ENCODE data around the gene GCC2.
"Not testable (repeated sequence)": the region's sequence is repeated elsewhere in the genome, so short reads cannot be mapped to it uniquely, and the experiment has no call there.

GCC2 gene

GRCh38 chr2:108418416-108418815, 30.6 kb upstream of the GCC2 start:
- TF ChIP-seq, protein P1, sequence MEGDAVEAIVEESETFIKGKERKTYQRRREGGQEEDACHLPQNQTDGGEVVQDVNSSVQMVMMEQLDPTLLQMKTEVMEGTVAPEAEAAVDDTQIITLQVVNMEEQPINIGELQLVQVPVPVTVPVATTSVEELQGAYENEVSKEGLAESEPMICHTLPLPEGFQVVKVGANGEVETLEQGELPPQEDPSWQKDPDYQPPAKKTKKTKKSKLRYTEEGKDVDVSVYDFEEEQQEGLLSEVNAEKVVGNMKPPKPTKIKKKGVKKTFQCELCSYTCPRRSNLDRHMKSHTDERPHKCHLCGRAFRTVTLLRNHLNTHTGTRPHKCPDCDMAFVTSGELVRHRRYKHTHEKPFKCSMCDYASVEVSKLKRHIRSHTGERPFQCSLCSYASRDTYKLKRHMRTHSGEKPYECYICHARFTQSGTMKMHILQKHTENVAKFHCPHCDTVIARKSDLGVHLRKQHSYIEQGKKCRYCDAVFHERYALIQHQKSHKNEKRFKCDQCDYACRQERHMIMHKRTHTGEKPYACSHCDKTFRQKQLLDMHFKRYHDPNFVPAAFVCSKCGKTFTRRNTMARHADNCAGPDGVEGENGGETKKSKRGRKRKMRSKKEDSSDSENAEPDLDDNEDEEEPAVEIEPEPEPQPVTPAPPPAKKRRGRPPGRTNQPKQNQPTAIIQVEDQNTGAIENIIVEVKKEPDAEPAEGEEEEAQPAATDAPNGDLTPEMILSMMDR (IDR thresholded peaks at IDR 0.05; ENCODE audit: low read depth, low read length, missing control alignments): no peak
- no peak for DNase-seq (ENCODE audit: low read depth)
- H3K4me3 ChIP-seq (ENCODE audit: low read depth, low read length): no peak overlapping the region
- in situ Hi-C loops (cut with HindIII; ENCODE audit: low sequenced_read_pairs): no loop called here

DNA sequence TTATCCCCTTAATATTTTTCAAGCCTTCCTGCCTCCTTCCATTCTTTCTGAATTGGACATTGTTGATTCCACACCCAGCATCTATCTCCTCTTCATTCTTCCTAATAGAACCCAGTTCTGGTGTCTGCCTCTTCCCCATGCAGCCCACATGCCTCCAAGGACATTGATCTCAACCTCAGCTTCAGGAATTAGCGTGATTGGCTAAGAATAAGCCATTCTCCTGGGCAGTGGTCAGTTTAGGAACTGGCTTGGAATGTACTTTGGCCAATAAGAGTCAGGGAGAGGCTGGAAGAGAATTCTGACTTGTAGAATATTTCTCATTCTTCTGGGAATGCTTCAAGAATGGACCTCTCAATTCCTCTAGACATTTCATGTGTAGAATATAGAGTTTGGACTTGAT, 25.9 kb upstream of the GCC2 start:
- TF ChIP-seq, protein P1 (IDR thresholded peaks at IDR 0.05; ENCODE audit: low read depth, low read length, missing control alignments): no peak
- in situ Hi-C loops (cut with HindIII; ENCODE audit: low sequenced_read_pairs): no loop called here
- DNase-seq (ENCODE audit: low read depth): no peak
- no peak overlapping the region for H3K4me3 ChIP-seq (ENCODE audit: low read depth, low read length)

GRCh38 chr2:108423502-108424251, 25.3 kb upstream of the GCC2 start:
- no peak for DNase-seq (ENCODE audit: low read depth)
- TF ChIP-seq, protein P1 (IDR thresholded peaks at IDR 0.05; ENCODE audit: low read depth, low read length, missing control alignments): no peak
- no peak overlapping the region for H3K4me3 ChIP-seq (ENCODE audit: low read depth, low read length)
- in situ Hi-C loops (cut with HindIII; ENCODE audit: low sequenced_read_pairs): no loop called here

DNA sequence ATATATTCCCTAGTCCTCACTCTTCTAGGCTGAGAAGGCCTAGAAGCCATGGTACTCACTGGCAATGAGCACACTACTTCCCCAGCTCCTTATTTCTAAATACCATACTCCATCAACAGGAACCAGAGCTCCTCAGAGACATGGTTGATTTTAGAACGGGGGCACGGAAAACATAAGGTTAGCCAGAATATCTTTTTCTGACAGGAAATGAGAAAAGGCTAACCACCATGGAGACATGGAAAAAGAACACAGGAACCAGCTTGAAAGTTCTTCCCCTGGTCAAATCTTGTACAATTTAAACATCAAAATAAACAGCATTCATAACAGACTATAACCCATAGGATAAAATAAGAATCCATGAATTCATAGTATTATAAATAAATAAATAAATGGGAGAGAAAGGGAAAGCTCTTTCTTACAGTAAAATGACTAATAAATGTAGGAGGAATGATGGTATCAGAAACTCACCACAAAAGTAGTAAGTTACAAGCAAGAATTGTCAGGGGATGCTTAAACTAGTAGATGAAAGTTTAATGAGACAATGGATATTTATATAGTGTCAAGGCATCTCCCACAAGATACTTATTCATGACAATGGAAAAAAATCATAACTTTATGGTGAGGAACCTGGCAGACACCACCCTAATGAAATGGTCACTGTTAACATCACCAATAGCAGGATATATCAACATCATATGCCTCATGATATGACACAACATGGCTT, 20.6 kb upstream of the GCC2 start:
- in situ Hi-C loops (cut with HindIII; ENCODE audit: low sequenced_read_pairs): no loop called here
- TF ChIP-seq, protein P1 (IDR thresholded peaks at IDR 0.05; ENCODE audit: low read depth, low read length, missing control alignments): no peak
- DNase-seq (ENCODE audit: low read depth): no peak

DNA sequence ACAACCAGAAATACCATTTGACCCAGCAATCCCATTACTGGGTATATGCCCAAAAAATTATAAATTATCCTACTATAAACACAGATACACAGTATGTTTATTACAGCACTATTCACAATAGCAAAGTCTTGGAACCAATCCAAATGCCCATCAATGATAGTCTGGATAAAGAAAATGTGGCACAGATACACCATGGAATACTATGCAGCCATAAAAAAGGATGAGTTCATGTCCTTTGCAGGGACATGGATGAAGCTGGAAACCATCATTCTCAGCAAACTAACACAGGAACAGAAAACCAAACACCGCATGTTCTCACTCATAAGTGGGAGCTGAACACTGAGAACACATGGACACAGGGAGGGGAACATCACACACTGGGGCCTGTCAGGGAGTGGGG, 13.4 kb upstream of the GCC2 start:
- in situ Hi-C loops (cut with HindIII; ENCODE audit: low sequenced_read_pairs): not testable (repeated sequence)

More for the DNA sequence above, 20.6 kb upstream of the GCC2 start:
- no peak overlapping the region for H3K4me3 ChIP-seq (ENCODE audit: low read depth, low read length)

DNA sequence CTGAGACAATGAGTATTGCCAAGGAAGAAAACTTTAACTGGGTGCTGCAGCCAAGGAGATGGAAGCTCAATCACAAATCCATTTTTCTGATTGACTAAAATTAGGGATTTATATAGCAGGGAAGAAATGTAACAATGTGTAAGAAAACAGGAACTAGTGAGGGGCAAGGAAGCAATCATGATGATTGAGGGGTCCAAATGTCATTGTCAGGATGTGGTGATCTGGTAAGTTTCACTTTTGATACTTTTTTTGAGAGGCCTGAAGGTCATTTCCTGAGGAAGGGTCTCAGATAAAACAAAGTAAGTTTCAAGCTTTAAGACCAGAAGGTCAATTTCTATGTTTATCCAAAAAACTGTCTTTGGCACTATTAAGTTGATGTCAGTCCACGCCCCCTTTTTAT, 12.0 kb upstream of the GCC2 start:
- TF ChIP-seq, protein P1 (IDR thresholded peaks at IDR 0.05; ENCODE audit: low read depth, low read length, missing control alignments): no peak
- no peak for DNase-seq (ENCODE audit: low read depth)
- no peak overlapping the region for H3K4me3 ChIP-seq (ENCODE audit: low read depth, low read length)
- in situ Hi-C loops (cut with HindIII; ENCODE audit: low sequenced_read_pairs): no loop called here

More for the DNA sequence above, 13.4 kb upstream of the GCC2 start:
- not testable (repeated sequence) for H3K4me3 ChIP-seq (ENCODE audit: low read depth, low read length); DNase-seq (ENCODE audit: low read depth)

DNA sequence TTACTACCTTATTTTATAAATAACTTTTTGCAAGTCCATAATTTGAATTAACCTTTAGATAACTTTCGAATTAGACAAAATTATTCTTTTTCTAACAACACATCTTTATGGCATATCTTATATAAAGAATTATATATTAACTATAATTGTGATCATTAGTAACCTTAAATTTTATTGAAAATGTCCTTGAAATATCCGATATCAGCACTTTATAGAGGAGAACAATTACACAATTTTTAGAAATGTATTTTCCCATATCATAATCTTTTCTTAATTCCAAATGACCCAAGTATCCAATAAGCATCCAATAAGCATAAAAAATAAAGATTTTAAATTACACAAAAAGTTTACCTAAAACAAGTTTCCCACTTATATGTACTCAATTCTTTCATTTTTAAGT, 7.3 kb upstream of the GCC2 start:
- TF ChIP-seq, protein P1 (IDR thresholded peaks at IDR 0.05; ENCODE audit: low read depth, low read length, missing control alignments): no peak
- DNase-seq (ENCODE audit: low read depth): no peak
- H3K4me3 ChIP-seq (ENCODE audit: low read depth, low read length): no peak overlapping the region
- in situ Hi-C loops (cut with HindIII; ENCODE audit: low sequenced_read_pairs): no loop called here
